ENCODE data around the gene PHB1.

The PHB1 gene

DNA sequence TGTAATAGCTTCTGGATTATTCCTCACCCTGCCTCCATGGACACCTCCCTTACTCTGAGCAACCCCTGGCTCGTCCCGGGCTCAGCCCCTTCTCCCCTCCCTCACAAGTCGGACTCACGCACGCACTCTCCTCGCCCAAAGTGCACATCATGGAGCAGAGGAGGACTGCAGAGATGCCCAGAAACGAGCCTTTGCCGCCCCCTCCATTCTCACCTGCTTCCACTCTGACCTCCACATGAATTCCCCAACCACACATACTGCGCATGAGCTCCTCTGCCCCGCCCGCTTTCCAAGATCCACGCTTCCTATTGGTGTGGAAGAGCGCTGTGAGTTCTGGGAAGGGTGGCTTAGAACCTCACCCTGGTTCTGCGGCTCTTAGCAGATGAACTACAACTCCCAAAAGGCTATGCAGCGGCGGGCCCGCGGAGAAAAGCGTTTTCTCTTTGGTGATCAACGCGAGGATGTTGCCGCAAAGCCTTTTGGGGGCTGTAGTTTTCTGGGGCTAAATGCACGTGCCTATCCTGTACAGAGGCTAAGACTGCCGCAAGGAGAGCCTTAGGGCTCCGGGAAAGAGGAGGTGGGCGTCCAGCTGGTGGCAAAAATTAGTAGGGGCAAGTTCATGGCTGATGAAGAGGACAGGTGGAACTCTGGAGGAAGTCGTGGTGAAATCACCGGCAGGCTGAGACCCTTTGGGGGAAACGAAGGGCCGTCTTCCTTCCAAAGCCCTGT, at the start of gene PHB1:
PHB1 (minus strand) TSS at position 261 of the 729 bp plus-strand sequence. CDS start 1,618 bp downstream, outside the sequence.
- TF ChIP-seq ZNF274 (IDR thresholded peaks at IDR 0.05; ENCODE audit: low read depth, low read length) = no peak
- H3K4me3 ChIP-seq (ENCODE audit: low read length) = peak within 1 kb of the TSS; percentile 91

DNA sequence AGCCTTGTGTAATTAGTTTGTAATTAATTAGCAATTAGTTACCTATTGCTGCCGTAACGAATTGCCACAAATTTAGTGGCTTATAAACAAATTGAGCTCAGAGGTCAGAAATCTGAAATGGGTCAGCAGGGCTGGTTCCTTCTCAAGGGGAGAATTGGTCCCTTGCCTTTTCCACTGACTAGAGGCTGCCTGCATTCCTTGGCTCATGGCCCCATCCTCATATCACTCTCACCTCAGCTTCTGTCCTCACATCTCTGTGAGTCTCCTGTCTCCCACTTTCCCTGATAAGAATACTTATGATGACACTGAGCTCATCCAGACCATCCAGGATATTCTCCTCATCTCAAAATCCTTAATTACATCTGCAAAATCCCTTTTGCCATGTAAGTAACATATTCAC, 49.4 kb upstream of the PHB1 start:
- TF ChIP-seq ZNF274 (IDR thresholded peaks at IDR 0.05; ENCODE audit: low read depth, low read length) = no peak
- H3K4me3 ChIP-seq (ENCODE audit: low read length) = no peak overlapping the region

DNA sequence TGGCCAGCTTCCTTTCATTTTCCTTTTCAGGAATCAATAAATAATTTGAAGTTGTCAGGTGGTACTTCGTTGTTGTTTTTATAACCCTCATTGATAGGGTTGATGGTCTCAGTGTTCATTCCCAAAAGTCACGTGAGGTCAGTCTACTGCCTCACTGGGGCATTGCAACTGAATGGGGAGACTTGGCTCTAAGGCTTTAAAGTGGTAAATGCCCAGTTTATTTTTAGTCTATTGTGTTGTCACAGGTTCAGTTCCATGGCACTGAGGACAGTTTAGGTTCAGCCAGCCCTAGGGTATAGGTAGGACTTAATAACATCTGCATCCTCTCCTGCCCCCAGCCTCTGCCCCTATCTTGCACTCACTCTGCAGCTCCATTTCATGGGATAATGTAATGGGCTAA, 46.9 kb upstream of the PHB1 start:
- TF ChIP-seq ZNF274 (IDR thresholded peaks at IDR 0.05; ENCODE audit: low read depth, low read length) = no peak
- no peak overlapping the region for H3K4me3 ChIP-seq (ENCODE audit: low read length)

DNA sequence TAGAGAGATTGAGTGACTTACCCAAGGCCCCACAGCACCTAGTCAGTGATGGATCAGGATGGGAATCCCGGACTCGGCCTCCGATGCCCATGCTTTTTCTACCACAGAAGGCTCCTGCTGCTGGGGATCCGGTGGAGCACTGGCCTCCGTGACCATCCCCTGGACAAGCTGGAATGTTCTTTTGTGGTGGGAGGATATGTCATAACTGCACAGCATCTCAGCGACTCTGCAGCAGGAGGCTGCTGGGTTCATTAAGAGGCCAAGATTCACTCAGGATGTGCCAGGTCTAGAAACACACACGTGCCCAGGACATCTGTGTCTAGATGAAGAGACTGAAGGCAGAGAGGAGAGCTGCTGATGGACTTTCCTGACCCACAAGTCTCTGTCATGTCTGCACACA, 45.7 kb upstream of the PHB1 start:
- no peak overlapping the region for H3K4me3 ChIP-seq (ENCODE audit: low read length)
- TF ChIP-seq ZNF274 (IDR thresholded peaks at IDR 0.05; ENCODE audit: low read depth, low read length) = no peak

DNA sequence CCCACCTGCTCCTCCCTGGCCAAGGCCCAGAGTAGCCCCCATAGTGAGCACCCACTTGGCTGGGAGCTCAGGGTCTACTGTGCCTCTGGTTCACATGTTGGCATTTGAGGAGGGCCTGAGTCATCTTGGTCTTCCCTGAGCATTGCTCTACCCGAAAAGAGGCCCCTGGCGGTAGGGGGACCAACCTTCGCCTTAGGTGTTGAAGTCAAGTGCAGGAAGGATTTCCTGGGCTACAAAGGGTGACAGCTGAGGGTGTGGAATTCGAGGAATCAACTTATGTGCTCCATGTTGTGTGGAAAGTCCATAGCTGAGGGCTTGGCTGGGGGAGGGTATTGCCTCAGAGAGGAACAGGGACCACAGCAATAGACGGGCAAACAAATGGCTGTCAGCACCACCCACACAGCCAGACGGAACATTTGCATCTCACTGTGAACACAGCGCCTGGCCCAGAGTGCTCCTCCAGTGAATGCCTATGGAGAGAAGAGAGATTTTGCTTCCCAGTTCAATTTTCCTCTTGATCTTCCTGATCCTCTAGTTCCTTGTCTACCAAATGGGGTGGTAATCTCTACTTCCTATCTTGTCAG, 44.8 kb upstream of the PHB1 start:
- no peak for TF ChIP-seq ZNF274 (IDR thresholded peaks at IDR 0.05; ENCODE audit: low read depth, low read length)

DNA sequence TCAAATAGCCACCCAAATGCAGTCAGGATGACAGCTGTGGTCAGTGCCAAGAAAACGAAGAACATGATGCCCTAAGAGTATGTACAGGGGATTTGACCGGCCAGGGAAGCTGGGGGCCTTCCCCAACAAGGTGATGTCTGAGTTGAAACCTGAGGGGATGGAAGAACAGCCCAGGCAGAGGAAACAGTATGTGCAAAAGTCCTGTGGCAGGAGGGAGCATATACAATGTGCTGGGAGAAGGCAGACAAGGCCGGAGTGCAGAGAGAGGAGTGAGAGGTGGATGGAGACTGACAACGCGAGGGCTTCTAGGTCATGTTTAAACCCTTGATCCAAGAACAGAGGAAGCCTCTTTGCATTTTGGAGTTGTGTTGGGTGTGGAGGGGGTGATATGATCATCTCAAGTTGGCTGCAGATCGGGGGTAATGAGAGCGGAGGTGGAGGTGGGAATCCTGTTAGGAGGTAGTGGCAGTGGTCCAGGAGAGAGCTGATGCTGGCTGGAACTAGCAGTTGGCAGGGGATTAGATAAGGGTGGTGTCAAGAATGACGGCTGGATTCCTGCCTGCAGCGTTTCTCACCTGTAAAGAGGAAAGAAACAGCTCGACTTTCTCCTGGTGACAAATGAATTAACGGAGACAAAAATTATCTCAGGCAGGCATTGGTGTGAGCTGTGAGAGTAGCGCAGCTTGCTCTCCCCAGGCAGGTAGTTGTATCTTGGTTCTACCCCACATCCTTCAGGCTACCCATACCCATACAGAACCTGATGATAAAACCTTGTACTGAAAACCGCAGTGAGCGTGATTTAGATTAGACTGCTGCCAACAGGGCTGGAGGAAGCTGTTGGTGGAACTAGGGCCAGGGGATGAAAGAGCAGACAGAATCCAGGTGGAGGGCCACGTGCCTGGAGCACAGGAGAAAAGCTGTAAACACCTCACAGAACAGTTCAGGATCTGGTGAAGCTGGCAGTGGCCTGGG, 43.2 kb upstream of the PHB1 start:
- no peak overlapping the region for H3K4me3 ChIP-seq (ENCODE audit: low read length)
- no peak for TF ChIP-seq ZNF274 (IDR thresholded peaks at IDR 0.05; ENCODE audit: low read depth, low read length)

More for the DNA sequence above, 44.8 kb upstream of the PHB1 start:
- no peak overlapping the region for H3K4me3 ChIP-seq (ENCODE audit: low read length)

DNA sequence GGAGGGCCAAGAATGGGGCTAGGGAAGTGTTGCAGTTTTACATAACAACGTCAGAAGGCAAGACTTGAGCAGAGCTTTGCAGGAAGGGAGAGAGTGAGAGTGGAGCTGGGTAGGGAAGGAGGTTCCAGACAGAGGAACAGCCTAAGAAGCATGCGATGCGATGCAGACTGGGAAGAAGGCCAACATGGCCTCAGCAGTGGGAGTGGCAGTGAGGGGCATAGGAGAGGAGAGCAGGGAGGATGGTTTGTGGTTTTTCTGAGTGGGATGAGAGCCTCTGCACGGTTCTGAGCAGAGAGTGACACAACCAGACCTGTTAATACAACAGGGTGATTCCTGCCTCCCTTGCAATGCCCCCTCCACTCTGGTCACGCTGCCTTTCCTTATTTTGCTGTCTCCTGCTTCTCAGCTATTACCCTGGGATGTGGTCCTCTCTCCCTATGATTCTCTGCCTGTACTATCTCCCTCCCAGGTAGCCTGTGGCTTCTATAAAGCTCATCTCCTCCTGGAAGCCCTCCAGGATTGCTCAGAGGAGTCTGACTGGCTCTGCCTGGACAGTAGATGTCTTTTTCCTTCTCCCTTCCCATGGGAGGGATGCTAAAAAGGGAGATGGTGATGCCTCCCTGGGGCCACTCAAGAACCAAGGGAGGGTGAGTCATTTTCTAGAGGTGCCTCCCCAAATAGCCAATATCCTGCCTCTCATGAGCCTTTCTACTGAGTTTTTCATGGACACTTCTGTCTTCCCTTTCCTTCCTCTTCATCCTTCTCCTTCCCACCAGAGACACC, 41.7 kb upstream of the PHB1 start:
- H3K4me3 ChIP-seq (ENCODE audit: low read length) = no peak overlapping the region
- no peak for TF ChIP-seq ZNF274 (IDR thresholded peaks at IDR 0.05; ENCODE audit: low read depth, low read length)

DNA sequence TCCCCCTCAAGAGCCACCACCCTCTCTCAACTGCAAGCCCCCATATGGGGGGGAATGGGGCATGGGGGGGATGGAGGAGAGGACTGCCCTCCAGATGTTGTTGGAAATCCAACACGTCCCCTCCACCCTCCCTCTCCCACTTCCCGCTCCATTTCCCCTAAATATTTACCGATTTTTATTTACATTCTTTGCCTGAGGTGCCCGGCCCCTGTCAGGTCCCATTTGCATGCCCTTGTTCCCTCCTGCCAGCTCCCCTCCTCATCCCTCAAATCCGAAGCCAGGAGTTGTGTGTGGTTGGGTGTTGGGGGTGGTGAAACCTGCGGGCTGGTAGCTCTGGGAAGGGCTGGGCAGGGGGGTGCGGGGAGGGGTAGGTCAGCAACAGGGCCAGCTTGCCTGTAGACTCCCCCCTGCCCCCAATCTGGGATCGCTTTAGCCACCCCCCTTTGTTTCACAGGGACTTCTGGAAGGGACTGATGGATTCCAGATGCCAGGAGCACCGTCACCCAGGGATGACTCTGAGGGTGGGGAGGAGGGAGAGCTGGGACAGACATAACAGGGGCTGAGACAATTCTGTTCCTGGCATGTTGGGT, 40.7 kb upstream of the PHB1 start:
- no peak overlapping the region for H3K4me3 ChIP-seq (ENCODE audit: low read length)
- TF ChIP-seq ZNF274 (IDR thresholded peaks at IDR 0.05; ENCODE audit: low read depth, low read length) = no peak

DNA sequence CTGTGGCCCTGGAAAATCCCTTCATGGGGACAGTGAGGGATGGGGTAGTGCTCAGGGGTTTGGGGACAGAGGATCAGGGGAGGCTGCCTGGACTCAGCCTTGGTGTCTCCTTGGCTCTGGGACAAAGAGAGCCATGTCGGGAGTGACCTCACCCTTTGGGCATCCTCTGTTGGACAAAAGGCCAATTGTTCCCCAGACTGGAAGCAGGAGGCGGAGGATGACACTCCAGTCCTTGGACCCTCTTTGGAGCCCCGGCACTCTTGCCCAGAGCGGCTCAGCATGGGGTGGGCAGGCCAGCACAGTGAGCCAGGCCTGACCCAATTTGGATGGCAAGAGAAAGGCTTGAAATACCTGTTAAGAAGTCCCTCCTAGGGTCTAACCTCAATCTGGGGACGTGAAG, 39.4 kb upstream of the PHB1 start:
- no peak for TF ChIP-seq ZNF274 (IDR thresholded peaks at IDR 0.05; ENCODE audit: low read depth, low read length)

DNA sequence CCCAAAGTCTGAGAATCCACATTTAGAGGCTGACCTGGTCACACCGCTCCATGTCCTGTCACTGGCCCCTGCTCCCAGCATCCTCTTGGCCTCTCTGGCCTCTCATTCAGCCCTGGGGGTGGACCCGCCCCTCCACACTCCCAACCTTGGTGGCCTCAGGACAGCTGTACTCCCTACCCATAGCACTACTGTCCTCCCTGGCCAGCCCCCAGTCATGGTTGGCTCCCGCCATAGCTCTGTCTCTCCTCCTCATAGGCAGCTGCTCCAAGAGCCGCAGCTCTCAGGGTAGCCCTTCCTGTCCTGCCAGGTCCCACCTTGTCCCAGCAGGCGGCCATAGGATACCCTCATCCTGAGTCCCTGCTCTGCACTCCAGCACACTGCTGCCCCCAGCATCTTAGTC, 38.0 kb upstream of the PHB1 start:
- TF ChIP-seq ZNF274 (IDR thresholded peaks at IDR 0.05; ENCODE audit: low read depth, low read length) = no peak
- no peak overlapping the region for H3K4me3 ChIP-seq (ENCODE audit: low read length)

More for the DNA sequence above, 39.4 kb upstream of the PHB1 start:
- H3K4me3 ChIP-seq (ENCODE audit: low read length) = no peak overlapping the region

DNA sequence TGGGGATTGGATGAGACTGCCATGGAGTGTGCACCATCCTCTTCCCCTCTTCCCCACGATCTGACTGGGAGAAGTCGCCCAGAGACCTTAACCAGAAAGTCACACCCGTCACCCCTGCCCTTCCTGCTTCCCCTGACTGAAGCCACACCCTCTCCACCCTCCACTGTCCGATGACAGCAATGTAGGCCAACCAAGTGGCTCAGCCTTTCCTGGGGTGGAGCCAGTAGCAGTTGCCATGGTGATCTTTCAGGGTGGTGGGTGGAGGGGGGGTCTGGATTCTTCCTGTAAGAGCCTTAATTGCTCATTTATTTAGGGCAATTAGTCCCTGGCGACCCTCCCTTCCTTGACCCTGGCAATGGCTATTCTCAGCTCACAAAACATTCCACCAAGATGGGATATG, 37.5 kb upstream of the PHB1 start:
- H3K4me3 ChIP-seq (ENCODE audit: low read length) = no peak overlapping the region
- TF ChIP-seq ZNF274 (IDR thresholded peaks at IDR 0.05; ENCODE audit: low read depth, low read length) = no peak

DNA sequence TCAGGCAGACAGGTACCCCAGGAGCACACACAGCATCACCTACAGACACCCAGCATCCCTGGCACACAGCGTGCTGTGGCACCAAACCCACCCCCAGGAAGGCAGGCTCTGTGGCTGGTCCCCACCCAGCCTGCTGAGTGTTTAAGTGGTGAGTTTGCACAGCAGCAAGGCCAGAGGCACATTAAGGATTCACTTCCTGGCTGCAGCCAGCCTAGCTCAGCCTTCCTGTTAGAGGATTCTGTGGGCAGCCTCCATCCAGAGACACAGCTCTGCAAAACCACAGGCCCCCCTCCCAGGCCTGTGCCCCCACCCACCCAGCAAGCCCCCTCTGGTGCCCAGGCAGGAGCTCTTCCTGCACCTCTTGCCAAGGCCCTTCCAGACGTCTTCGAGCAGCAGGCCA, 36.1 kb upstream of the PHB1 start:
- TF ChIP-seq ZNF274 (IDR thresholded peaks at IDR 0.05; ENCODE audit: low read depth, low read length) = no peak
- no peak overlapping the region for H3K4me3 ChIP-seq (ENCODE audit: low read length)

DNA sequence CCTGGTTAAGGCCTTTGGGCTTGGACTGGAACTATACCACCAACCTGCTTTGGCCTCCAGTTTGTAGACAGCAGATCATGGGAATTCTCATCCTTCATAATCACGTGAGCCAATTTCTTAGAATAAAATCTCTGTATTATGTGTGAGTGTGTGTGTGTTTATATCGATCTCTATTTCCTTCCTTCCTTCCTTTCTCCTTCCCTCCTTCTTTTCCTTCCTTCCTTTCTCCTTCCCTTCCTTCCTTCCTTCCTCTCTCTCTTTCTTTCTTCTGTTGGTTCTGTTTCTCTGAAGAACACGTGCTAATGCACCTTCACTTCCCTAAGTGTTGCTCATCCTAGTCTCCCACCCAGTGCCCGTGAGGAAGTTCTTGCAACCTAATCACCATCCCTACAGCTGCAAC, 35.5 kb upstream of the PHB1 start:
- TF ChIP-seq ZNF274 (IDR thresholded peaks at IDR 0.05; ENCODE audit: low read depth, low read length) = no peak

More for the DNA sequence above, 35.5 kb upstream of the PHB1 start:
- H3K4me3 ChIP-seq (ENCODE audit: low read length) = no peak overlapping the region
